Measurements from ENCODE around the gene CCDC186. TPM values are rescaled to one million over a fixed set of nuclear protein-coding genes. Genes with fewer than 3 reads are reported as not detected.

Gene CCDC186
- total and polyA plus RNA-seq, 2 of the 8 experiments (the other 6 are each of a cell fraction or from before 2014, with no cell fraction given), result 3.0 to 30.3 TPM

DNA sequence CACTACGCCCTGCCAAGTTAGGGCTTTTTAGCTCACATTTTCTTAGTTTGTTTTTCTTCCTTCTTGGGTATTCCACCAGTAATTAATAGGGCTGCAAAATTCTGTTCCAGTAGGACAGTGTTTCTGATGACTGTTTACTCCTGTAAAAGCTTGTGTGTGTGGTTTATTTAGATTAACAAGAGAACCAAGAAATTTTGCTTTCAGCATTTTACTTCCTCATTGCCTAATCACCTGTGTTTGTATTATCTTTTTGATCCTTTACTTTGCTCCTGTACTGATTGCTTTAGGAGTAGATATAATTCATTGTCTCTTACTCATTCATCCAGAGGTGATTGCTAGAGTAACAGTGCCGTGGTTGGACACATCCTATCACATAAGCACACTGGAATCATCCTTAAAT, 32.9 kb upstream of the CCDC186 start (continued):
- TF ChIP-seq, protein P1, sequence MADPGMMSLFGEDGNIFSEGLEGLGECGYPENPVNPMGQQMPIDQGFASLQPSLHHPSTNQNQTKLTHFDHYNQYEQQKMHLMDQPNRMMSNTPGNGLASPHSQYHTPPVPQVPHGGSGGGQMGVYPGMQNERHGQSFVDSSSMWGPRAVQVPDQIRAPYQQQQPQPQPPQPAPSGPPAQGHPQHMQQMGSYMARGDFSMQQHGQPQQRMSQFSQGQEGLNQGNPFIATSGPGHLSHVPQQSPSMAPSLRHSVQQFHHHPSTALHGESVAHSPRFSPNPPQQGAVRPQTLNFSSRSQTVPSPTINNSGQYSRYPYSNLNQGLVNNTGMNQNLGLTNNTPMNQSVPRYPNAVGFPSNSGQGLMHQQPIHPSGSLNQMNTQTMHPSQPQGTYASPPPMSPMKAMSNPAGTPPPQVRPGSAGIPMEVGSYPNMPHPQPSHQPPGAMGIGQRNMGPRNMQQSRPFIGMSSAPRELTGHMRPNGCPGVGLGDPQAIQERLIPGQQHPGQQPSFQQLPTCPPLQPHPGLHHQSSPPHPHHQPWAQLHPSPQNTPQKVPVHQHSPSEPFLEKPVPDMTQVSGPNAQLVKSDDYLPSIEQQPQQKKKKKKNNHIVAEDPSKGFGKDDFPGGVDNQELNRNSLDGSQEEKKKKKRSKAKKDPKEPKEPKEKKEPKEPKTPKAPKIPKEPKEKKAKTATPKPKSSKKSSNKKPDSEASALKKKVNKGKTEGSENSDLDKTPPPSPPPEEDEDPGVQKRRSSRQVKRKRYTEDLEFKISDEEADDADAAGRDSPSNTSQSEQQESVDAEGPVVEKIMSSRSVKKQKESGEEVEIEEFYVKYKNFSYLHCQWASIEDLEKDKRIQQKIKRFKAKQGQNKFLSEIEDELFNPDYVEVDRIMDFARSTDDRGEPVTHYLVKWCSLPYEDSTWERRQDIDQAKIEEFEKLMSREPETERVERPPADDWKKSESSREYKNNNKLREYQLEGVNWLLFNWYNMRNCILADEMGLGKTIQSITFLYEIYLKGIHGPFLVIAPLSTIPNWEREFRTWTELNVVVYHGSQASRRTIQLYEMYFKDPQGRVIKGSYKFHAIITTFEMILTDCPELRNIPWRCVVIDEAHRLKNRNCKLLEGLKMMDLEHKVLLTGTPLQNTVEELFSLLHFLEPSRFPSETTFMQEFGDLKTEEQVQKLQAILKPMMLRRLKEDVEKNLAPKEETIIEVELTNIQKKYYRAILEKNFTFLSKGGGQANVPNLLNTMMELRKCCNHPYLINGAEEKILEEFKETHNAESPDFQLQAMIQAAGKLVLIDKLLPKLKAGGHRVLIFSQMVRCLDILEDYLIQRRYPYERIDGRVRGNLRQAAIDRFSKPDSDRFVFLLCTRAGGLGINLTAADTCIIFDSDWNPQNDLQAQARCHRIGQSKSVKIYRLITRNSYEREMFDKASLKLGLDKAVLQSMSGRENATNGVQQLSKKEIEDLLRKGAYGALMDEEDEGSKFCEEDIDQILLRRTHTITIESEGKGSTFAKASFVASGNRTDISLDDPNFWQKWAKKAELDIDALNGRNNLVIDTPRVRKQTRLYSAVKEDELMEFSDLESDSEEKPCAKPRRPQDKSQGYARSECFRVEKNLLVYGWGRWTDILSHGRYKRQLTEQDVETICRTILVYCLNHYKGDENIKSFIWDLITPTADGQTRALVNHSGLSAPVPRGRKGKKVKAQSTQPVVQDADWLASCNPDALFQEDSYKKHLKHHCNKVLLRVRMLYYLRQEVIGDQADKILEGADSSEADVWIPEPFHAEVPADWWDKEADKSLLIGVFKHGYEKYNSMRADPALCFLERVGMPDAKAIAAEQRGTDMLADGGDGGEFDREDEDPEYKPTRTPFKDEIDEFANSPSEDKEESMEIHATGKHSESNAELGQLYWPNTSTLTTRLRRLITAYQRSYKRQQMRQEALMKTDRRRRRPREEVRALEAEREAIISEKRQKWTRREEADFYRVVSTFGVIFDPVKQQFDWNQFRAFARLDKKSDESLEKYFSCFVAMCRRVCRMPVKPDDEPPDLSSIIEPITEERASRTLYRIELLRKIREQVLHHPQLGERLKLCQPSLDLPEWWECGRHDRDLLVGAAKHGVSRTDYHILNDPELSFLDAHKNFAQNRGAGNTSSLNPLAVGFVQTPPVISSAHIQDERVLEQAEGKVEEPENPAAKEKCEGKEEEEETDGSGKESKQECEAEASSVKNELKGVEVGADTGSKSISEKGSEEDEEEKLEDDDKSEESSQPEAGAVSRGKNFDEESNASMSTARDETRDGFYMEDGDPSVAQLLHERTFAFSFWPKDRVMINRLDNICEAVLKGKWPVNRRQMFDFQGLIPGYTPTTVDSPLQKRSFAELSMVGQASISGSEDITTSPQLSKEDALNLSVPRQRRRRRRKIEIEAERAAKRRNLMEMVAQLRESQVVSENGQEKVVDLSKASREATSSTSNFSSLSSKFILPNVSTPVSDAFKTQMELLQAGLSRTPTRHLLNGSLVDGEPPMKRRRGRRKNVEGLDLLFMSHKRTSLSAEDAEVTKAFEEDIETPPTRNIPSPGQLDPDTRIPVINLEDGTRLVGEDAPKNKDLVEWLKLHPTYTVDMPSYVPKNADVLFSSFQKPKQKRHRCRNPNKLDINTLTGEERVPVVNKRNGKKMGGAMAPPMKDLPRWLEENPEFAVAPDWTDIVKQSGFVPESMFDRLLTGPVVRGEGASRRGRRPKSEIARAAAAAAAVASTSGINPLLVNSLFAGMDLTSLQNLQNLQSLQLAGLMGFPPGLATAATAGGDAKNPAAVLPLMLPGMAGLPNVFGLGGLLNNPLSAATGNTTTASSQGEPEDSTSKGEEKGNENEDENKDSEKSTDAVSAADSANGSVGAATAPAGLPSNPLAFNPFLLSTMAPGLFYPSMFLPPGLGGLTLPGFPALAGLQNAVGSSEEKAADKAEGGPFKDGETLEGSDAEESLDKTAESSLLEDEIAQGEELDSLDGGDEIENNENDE (IDR thresholded peaks at IDR 0.05; ENCODE audit: insufficient replicate concordance, low read length), result no peak
- TF ChIP-seq KDM5A (IDR thresholded peaks at IDR 0.05; ENCODE audit: low read length) (no peak), CHD1 (IDR thresholded peaks at IDR 0.05; ENCODE audit: low read depth, low read length) (no peak), CEBPB (IDR thresholded peaks at IDR 0.05; ENCODE audit: low read depth, low read length) (no peak)
